GM18507 (cell line): ENCODE data around the gene ABCB9.
"Not testable (repeated sequence)": the region's sequence is repeated elsewhere in the genome, so short reads cannot be mapped to it uniquely, and the experiment has no call there.

Source experiments
- DNase-seq: peaks from one replicate; pipeline ENCODE4 v3.0.0; 2011; ENCODE audit warnings: low read depth; ENCODE audit not compliant: insufficient read length; ENCODE audit errors: extremely low spot score
- FAIRE-seq: peaks from 2 replicates; lab custom pipeline; 2011; peaks lifted over from hg19 to GRCh38; lab: Jason Lieb, UNC

ABCB9 gene

GRCh38 chr12:122965851-122966742 lies at the start of gene ABCB9:
Gene ABCB9, minus strand, starts transcription at chr12:122966463. Its CDS starts 6,228 bp downstream, at chr12:122960235.
- DNase-seq (peak; percentile 96), FAIRE-seq (peak; percentile 84)

- not testable (repeated sequence) for DNase-seq, FAIRE-seq
These were observed 48.2 kb upstream of the ABCB9 start for GRCh38 chr12:123014473-123014872.

- DNase-seq: no peak
- no peak for FAIRE-seq
These were observed 47.2 kb upstream of the ABCB9 start for GRCh38 chr12:123013185-123014095.

- FAIRE-seq (no peak), DNase-seq (no peak)
These were observed 45.4 kb upstream of the ABCB9 start for GRCh38 chr12:123011701-123012100.

GRCh38 chr12:123010681-123011080 lies 44.4 kb upstream of the ABCB9 start:
- DNase-seq (no peak), FAIRE-seq (no peak)

GRCh38 chr12:123010110-123010509 lies 43.8 kb upstream of the ABCB9 start:
- FAIRE-seq (no peak), DNase-seq (no peak)

- FAIRE-seq (no peak), DNase-seq (no peak)
These were observed 40.7 kb upstream of the ABCB9 start for GRCh38 chr12:123006977-123007376.

- FAIRE-seq: no peak
- DNase-seq: no peak
These were observed 38.9 kb upstream of the ABCB9 start for GRCh38 chr12:123005081-123005626.

GRCh38 chr12:123004287-123004686 lies 38.0 kb upstream of the ABCB9 start:
- DNase-seq (no peak), FAIRE-seq (no peak)

- no peak for FAIRE-seq
- DNase-seq: no peak
These were observed 37.0 kb upstream of the ABCB9 start for GRCh38 chr12:123003257-123003656.

- FAIRE-seq (no peak), DNase-seq (no peak)
These were observed 35.2 kb upstream of the ABCB9 start for GRCh38 chr12:123001464-123001863.

- DNase-seq (no peak), FAIRE-seq (no peak)
These were observed 34.3 kb upstream of the ABCB9 start for GRCh38 chr12:123000578-123000977.

- DNase-seq: no peak
- no peak for FAIRE-seq
These were observed 33.7 kb upstream of the ABCB9 start for GRCh38 chr12:122999986-123000420.

GRCh38 chr12:122999196-122999946 lies 33.1 kb upstream of the ABCB9 start:
- FAIRE-seq: no peak
- DNase-seq: no peak

GRCh38 chr12:122998316-122998715 lies 32.1 kb upstream of the ABCB9 start:
- FAIRE-seq (no peak), DNase-seq (no peak)

GRCh38 chr12:122997343-122998250 lies 31.3 kb upstream of the ABCB9 start:
- no peak for DNase-seq
- FAIRE-seq: no peak

GRCh38 chr12:122996621-122997342 lies 30.5 kb upstream of the ABCB9 start:
- no peak for FAIRE-seq
- DNase-seq: no peak

- FAIRE-seq: no peak
These were observed 29.9 kb upstream of the ABCB9 start for GRCh38 chr12:122996188-122996601.

More at GRCh38 chr12:122996188-122996601, 29.9 kb upstream of the ABCB9 start:
- no peak for DNase-seq
